IMR-90 (cell line): Measurements from ENCODE around the gene ACOX3. TPM values are rescaled to one million over a fixed set of nuclear protein-coding genes. Genes with fewer than 3 reads are reported as not detected.

Experiments
- ATAC-seq: fragments of 200-7000 bp; cut with Tn5 transposase; 2 replicates; pipeline ENCODE4 v1.9.1; 2020; ENCODE audit warnings: low read depth, mild to moderate bottlenecking, moderate library complexity
- BruUV-seq: library from RNA; stranded (reverse); fragments of 400-500 nt; replicated peaks from 2 replicates; lab custom pipeline; 2021; lab: Mats Ljungman, UMichigan
- CTCF ChIA-PET: fragments of 300-600 bp; formaldehyde crosslinking; extraction: SDS; loops from one replicate; lab custom pipeline; 2021; ENCODE audit warnings: antibody characterized with exemption; lab: Yijun Ruan, JAX
- POLR2A ChIA-PET: fragments of 300-600 bp; sonication (Branson Sonifier 250); formaldehyde crosslinking; loops from one replicate; lab custom pipeline; 2022; ENCODE audit warnings: antibody characterized with exemption; ENCODE audit not compliant: unreplicated experiment; lab: Charles Lee
- DNase-seq: peaks from one replicate; pipeline ENCODE4 v3.0.0; 2013
- H2AFZ ChIP-seq: replicated peaks from 2 replicates; pipeline ENCODE3; 2013; ENCODE audit warnings: low read length, mild to moderate bottlenecking; ENCODE audit not compliant: poor library complexity
- H2AK5ac ChIP-seq: 2 replicates; pipeline ENCODE4 v1.6.1; 2013; ENCODE audit warnings: low read depth, low read length, inconsistent platforms
- H2AK9ac ChIP-seq: replicated peaks from 2 replicates; pipeline ENCODE3; 2013; ENCODE audit warnings: mild to moderate bottlenecking, low read depth, low read length, moderate library complexity; ENCODE audit not compliant: poor library complexity
- H2BK120ac ChIP-seq: 2 replicates; pipeline ENCODE4 v1.6.1; 2013; ENCODE audit warnings: low read depth, low read length, inconsistent platforms
- H2BK15ac ChIP-seq: 3 replicates; pipeline ENCODE4 v1.6.1; 2013; ENCODE audit warnings: low read depth, low read length, inconsistent platforms
- H2BK20ac ChIP-seq: 2 replicates; pipeline ENCODE4 v1.6.1; 2013; ENCODE audit warnings: low read depth, mild to moderate bottlenecking, inconsistent platforms, low read length, moderate library complexity
- H2BK5ac ChIP-seq: 2 replicates; pipeline ENCODE4 v1.6.1; 2013; ENCODE audit warnings: mild to moderate bottlenecking, low read depth, low read length, inconsistent platforms; ENCODE audit not compliant: poor library complexity, severe bottlenecking
- H3K14ac ChIP-seq: replicated peaks from 2 replicates; pipeline ENCODE4 v1.6.1; 2013; ENCODE audit warnings: low read depth, low read length, inconsistent platforms
- H3K18ac ChIP-seq: 2 replicates; pipeline ENCODE4 v1.6.1; 2013; ENCODE audit warnings: low read depth, low read length, control low read depth
- H3K23ac ChIP-seq: 2 replicates; pipeline ENCODE4 v1.6.1; 2013; ENCODE audit warnings: low read depth, low read length, inconsistent platforms
- H3K27ac ChIP-seq: 2 replicates; pipeline ENCODE4 v1.5.1; 2013; ENCODE audit warnings: mild to moderate bottlenecking, control low read depth, low read length; ENCODE audit not compliant: insufficient read depth
- H3K27me3 ChIP-seq: 2 replicates; pipeline ENCODE4 v1.6.1; 2013; ENCODE audit warnings: low read length; ENCODE audit not compliant: control insufficient read depth, insufficient read depth
- H3K36me3 ChIP-seq: 2 replicates; pipeline ENCODE4 v1.6.1; 2013; ENCODE audit warnings: low read length, mixed read lengths; ENCODE audit not compliant: control insufficient read depth, insufficient read depth
- H3K4ac ChIP-seq: 2 replicates; pipeline ENCODE4 v1.6.1; 2013; ENCODE audit warnings: low read depth, low read length, inconsistent platforms
- H3K4me1 ChIP-seq: 2 replicates; pipeline ENCODE4 v1.6.1; 2013; ENCODE audit warnings: low read length, mixed read lengths; ENCODE audit not compliant: control insufficient read depth, insufficient read depth
- H3K4me2 ChIP-seq: 2 replicates; pipeline ENCODE4 v1.6.1; 2013; ENCODE audit warnings: low read depth, mild to moderate bottlenecking, control low read depth, low read length, moderate library complexity
- H3K4me3 ChIP-seq: 2 replicates; pipeline ENCODE4 v1.5.1; 2013; ENCODE audit warnings: low read depth, mild to moderate bottlenecking, control low read depth, low read length, moderate library complexity; ENCODE audit not compliant: insufficient read depth
- H3K56ac ChIP-seq: 2 replicates; pipeline ENCODE4 v1.6.1; 2013; ENCODE audit warnings: low read length, inconsistent platforms; ENCODE audit not compliant: insufficient read depth; ENCODE audit errors: extremely low read depth
- H3K79me1 ChIP-seq, 2 experiments: 2 replicates each; pipeline ENCODE4 v1.6.1; 2013; ENCODE audit warnings: low read length in 2 of 2, inconsistent platforms in 1 of 2, low read depth in 1 of 2
- H3K9ac ChIP-seq: 2 replicates; pipeline ENCODE4 v1.6.1; 2013; ENCODE audit warnings: low read depth, low read length, control low read depth
- H3K9me1 ChIP-seq: 2 replicates; pipeline ENCODE4 v1.6.1; 2013; ENCODE audit warnings: low read length, inconsistent platforms; ENCODE audit not compliant: insufficient read depth
- H3K9me3 ChIP-seq: 2 replicates; pipeline ENCODE4 v1.6.1; 2013; ENCODE audit warnings: low read length; ENCODE audit not compliant: control insufficient read depth, insufficient read depth
- H4K20me1 ChIP-seq: 2 replicates; pipeline ENCODE4 v1.6.1; 2013; ENCODE audit warnings: low read length, inconsistent platforms; ENCODE audit not compliant: insufficient read depth
- H4K5ac ChIP-seq: 2 replicates; pipeline ENCODE4 v1.6.1; 2013; ENCODE audit warnings: mild to moderate bottlenecking, low read depth, low read length, control low read depth
- H4K8ac ChIP-seq, 2 experiments: 2 replicates each; pipeline ENCODE4 v1.6.1; 2013; ENCODE audit warnings: low read depth in 2 of 2, low read length in 2 of 2, control low read depth in 1 of 2, inconsistent platforms in 1 of 2
- H4K91ac ChIP-seq: 2 replicates; pipeline ENCODE4 v1.6.1; 2013; ENCODE audit warnings: low read depth, low read length, inconsistent platforms; ENCODE audit not compliant: insufficient read depth
- CTCF ChIP-seq: conservative IDR thresholded peaks from 2 replicates; pipeline ENCODE4 v1.5.1; 2012; ENCODE audit warnings: mild to moderate bottlenecking, low read depth, low read length, improper control_type of control experiment
- SMC3 ChIP-seq: fragments of 150-350 bp; IDR thresholded peaks from 2 replicates; pipeline ENCODE4 v1.6.1; 2016; ENCODE audit warnings: low read depth, mild to moderate bottlenecking, antibody characterized with exemption, low read length, moderate library complexity
- WGBS, 2 experiments: methylation state at CpG; one replicate each; pipeline versions ENCODE4 v1.1.5 to v1.1.7; 2013; ENCODE audit warnings: missing lambda C conversion rate in 2 of 2; ENCODE audit not compliant: insufficient read length in 1 of 2; ENCODE audit errors: extremely low coverage in 2 of 2; 5-methylcytosine and 5-hydroxymethylcytosine counted together
- dilution Hi-C: fragments of 300-500 bp; cut with HindIII; formaldehyde crosslinking; loops from one replicate; pipeline ENCODE4 v1.14.3; 2018; ENCODE audit warnings: low sequenced_read_pairs; ENCODE audit not compliant: unreplicated experiment
- in situ Hi-C: fragments of 300-500 bp; cut with MboI; formaldehyde crosslinking; loops from 3 replicates; pipeline ENCODE4 v1.14.3; 2019; ENCODE audit warnings: low sequenced_read_pairs, inconsistent platforms, mixed read lengths
- intact Hi-C: fragments of 100-400 bp; cut with micrococcal nuclease; formaldehyde crosslinking; loops from 2 replicates; pipeline ENCODE4 v1.10.0; 2022
- polyA plus RNA-seq, 3 experiments: library from polyadenylated mRNA; depleted of rRNA; stranded (reverse); fragments of >200 nt; gene quantifications; 2 replicates each; pipeline ENCODE4 v1.2.3, GENCODE V29; 2012; ENCODE audit warnings: low replicate concordance in 1 of 3
- total RNA-seq: library from RNA; depleted of rRNA; stranded (reverse); fragments of >200 nt; gene quantifications from 2 replicates; pipeline ENCODE4 v1.2.3, GENCODE V29; 2012

Gene ACOX3
- total and polyA plus RNA-seq, 2 of the 4 experiments (the other 2 are of a cell fraction): 15.2 to 25.8 TPM

DNA sequence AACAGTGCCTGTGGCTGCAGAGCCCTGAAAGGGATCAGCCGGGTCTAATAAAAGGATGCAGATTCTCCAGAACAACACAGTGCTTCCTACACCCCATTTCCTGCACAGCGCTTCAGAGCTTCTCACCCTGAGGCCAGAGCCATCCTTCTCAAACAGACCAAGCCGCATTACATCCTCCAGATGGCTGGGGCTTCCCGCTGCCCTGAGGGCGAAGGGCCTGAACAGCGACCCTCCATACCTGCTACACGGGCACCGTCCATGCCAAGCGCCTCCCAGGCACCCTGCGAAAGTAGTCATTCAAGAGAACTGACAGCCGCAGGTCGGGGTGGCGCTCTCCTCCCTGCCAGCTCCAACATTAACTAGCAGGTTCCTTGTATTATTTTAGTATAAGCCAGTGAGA, 36.5 kb downstream of the ACOX3 start:
- no peaks in the 10 kb centered on the region for H3K9me3 ChIP-seq
- DNase-seq (no peak), ATAC-seq (no peak)
- no peak overlapping the region for H3K4me3 ChIP-seq
- H4K8ac ChIP-seq: no peak overlapping the region
- no peak overlapping the region for H2BK120ac ChIP-seq
- intact Hi-C loops (loop anchor here (1.0 kb wide), 5 partner anchors 129 to 227 kb away; no protein-coding TSS in a partner anchor), dilution Hi-C loops (no loop called here), in situ Hi-C loops (loop anchor here (5.0 kb wide), 2 partner anchors 162 to 227 kb away; no protein-coding TSS in a partner anchor)
- no peak overlapping the region for H3K14ac ChIP-seq
- no peaks in the 10 kb centered on the region for H3K27me3 ChIP-seq
- H4K20me1 ChIP-seq: no peaks in the 10 kb centered on the region
- H3K18ac ChIP-seq: no peak overlapping the region
- no TSS peak for BruUV-seq
- H3K4me1 ChIP-seq: no peaks in the 10 kb centered on the region
- H2BK5ac ChIP-seq: no peak overlapping the region
- no peak overlapping the region for H3K56ac ChIP-seq
- H3K79me1 ChIP-seq: peaks cover 0 to 3% of the 10 kb centered on the region in 2 experiments; a peak in 1 of 4 replicates
- H4K5ac ChIP-seq: no peak overlapping the region
- peaks cover 25% of the 10 kb centered on the region for H3K36me3 ChIP-seq
- ChIA-PET CTCF (interaction anchor here (0.5 to 3.6 kb wide), 3 partner anchors 129 to 268 kb away, joined by 3 to 18 read pairs (median 3); no protein-coding TSS in a partner anchor), POLR2A (no interaction called here)
- no peak overlapping the region for H3K9ac ChIP-seq
- 100% methylated on average over 2 of the region's 13 CpGs; no CpG with 5 or more reads in 1 of the 2 experiments for WGBS, 2 experiments
- no peak overlapping the region for H2AK5ac ChIP-seq
- no peak overlapping the region for H2AK9ac ChIP-seq
- H3K9me1 ChIP-seq: no peaks in the 10 kb centered on the region
- no peak overlapping the region for H4K91ac ChIP-seq
- no peak overlapping the region for H3K4ac ChIP-seq
- H2BK15ac ChIP-seq: no peak overlapping the region
- TF ChIP-seq CTCF: no peak
- TF ChIP-seq SMC3: no peak
- no peak overlapping the region for H2BK20ac ChIP-seq
- no peak overlapping the region for H3K27ac ChIP-seq
- no peak overlapping the region for H3K4me2 ChIP-seq
- no peak overlapping the region for H2AFZ ChIP-seq
- H3K23ac ChIP-seq: no peak overlapping the region
